ENCODE data around the gene CAVIN1.
"Not testable (repeated sequence)": the region's sequence is repeated elsewhere in the genome, so short reads cannot be mapped to it uniquely, and the experiment has no call there.

CAVIN1 gene

DNA sequence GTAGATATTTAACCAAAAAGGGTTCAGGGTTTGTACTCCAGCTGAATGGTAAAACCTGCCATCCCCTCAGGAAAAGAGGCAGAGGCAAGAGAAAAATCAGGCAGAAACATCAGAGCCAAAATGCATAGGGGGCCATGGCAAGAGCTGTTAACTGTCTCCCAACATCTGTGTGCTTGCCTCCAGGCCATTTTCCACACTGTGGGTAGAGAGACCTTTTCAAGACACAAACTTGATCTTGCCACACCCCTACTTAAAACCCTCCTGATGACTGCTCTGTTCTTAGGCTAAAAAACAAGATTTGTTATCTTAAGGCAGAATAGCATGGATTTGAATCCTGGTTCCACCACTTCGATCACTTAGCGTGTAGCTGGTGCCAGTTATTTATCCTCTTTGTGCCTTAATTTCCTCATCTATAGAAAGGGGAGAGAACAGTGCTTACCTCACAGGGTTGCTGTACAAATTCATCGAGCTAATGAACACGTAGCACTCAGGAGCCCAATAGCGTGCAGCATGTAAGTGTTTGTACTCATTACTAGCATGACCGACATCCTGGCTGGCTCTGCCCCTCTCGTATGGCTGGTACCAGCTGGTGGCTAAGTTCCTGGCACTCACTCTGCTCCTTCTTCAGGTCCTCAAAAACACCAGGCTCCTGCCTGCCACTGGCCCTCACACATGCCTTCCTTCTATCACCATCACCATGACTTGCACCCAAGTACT, 60.7 kb downstream of the CAVIN1 start:
- in situ Hi-C loops (cut with HindIII; ENCODE audit: low sequenced_read_pairs): no loop called here
- no peak overlapping the region for H3K4me3 ChIP-seq (ENCODE audit: low read depth, low read length)
- no peak for DNase-seq (ENCODE audit: low read depth)
- no peak for TF ChIP-seq CTCF (IDR thresholded peaks at IDR 0.05; ENCODE audit: low read depth, low read length, missing control alignments)

DNA sequence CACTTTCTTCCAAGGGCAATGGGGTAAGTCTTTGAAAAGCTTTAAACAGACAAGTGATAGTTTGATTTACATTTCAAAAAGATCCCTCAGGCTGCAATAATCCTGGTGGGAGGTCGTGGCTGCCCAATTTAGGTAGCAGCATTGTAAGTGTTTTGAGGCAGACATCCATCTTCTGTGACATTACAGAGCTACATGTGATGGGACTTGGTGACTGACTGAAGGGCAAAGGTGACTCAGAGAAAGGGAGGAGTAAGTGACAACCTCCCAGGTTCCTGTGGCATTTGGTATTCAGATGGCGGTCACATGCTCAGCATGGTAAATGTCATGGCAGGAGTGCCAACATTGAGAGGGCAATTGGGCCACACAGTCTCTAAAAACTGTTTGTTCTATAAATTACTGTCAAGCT, 61.3 kb downstream of the CAVIN1 start:
- no peak for DNase-seq (ENCODE audit: low read depth)
- TF ChIP-seq CTCF (IDR thresholded peaks at IDR 0.05; ENCODE audit: low read depth, low read length, missing control alignments): no peak
- no peak overlapping the region for H3K4me3 ChIP-seq (ENCODE audit: low read depth, low read length)
- in situ Hi-C loops (cut with HindIII; ENCODE audit: low sequenced_read_pairs): no loop called here

DNA sequence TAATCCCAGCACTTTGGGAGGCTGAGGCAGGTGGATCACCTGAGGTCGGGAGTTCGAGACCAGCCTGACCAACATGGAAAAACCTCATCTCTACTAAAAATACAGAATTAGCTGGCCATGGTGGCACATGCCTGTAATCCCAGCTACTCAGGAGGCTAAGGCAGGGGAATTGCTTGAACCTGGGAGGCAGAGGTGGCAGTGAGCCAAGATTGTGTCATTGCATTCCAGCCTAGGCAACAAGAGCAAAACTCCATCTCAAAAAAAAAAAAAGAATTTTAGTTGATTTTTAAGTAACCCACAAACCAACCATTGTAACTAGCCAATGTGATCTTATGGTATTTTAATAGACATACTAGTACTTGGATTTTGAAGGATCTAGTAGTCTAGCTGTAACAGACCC, 62.7 kb downstream of the CAVIN1 start:
- in situ Hi-C loops (cut with HindIII; ENCODE audit: low sequenced_read_pairs); H3K4me3 ChIP-seq (ENCODE audit: low read depth, low read length); DNase-seq (ENCODE audit: low read depth): not testable (repeated sequence)

- no peak for DNase-seq (ENCODE audit: low read depth)
- H3K4me3 ChIP-seq (ENCODE audit: low read depth, low read length): no peak overlapping the region
- no peak for TF ChIP-seq CTCF (IDR thresholded peaks at IDR 0.05; ENCODE audit: low read depth, low read length, missing control alignments)
- in situ Hi-C loops (cut with HindIII; ENCODE audit: low sequenced_read_pairs): no loop called here
Observed at GRCh38 chr17:42359133-42359532, 63.9 kb downstream of the CAVIN1 start.

DNA sequence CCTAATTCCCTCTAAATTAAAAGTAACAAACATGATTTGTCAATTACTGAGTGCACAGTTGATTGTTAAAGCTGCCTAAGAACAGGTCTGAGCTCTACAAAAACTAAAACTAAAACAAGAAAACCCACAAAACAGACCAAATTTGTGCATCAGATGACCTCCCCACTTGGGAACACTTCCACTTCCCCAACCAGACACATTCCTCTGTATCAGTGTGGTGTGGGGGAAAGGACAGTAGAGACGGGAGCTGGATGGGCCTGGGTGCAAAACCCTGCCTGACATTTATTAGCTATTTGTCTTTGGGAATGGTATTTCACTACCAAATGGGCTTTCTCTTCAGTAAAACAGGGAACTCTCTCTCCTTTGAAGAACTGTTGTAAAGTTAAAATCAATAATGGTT, 64.6 kb downstream of the CAVIN1 start:
- DNase-seq (ENCODE audit: low read depth): no peak
- no peak overlapping the region for H3K4me3 ChIP-seq (ENCODE audit: low read depth, low read length)
- no peak for TF ChIP-seq CTCF (IDR thresholded peaks at IDR 0.05; ENCODE audit: low read depth, low read length, missing control alignments)
- in situ Hi-C loops (cut with HindIII; ENCODE audit: low sequenced_read_pairs): no loop called here

- no peak overlapping the region for H3K4me3 ChIP-seq (ENCODE audit: low read depth, low read length)
- DNase-seq (ENCODE audit: low read depth): no peak
- in situ Hi-C loops (cut with HindIII; ENCODE audit: low sequenced_read_pairs): no loop called here
Observed at GRCh38 chr17:42354956-42355843, 67.9 kb downstream of the CAVIN1 start.

More at GRCh38 chr17:42354956-42355843, 67.9 kb downstream of the CAVIN1 start:
- TF ChIP-seq CTCF (IDR thresholded peaks at IDR 0.05; ENCODE audit: low read depth, low read length, missing control alignments): no peak

Data from astrocyte of the cerebellum (primary cell).